Adipose tissue (tissue), 3 donors: ENCODE measurements around the gene MAGI2. TPM values are rescaled to one million over a fixed set of nuclear protein-coding genes. Genes with fewer than 3 reads are reported as not detected.

Experiments used
- H3K27ac ChIP-seq: one replicate; pipeline ENCODE4 v1.5.1; 2013; ENCODE audit warnings: low read depth, low read length
- WGBS, 3 donors: extraction: QIAGEN DNeasy Blood & Tissue Kit; methylation state at CpG; one replicate each; pipeline ENCODE4 v1.1.7; 2013; 5-methylcytosine and 5-hydroxymethylcytosine counted together
- polyA plus RNA-seq, 3 donors: library from polyadenylated mRNA; stranded (reverse); fragments of 200-250 nt; gene quantifications; one replicate each; pipeline ENCODE4 v1.2.3, GENCODE V29; 2013
- donor health status: healthy with polysubstance abuse.
- donor health status: Bipolar disorder and iron deficiency.
- donor health status: healthy.

The MAGI2 gene
- polyA plus RNA-seq, 3 donors: 0.81 to 3.2 (median 2.2) TPM

- no peak overlapping the region for H3K27ac ChIP-seq
- WGBS, 3 donors: 55 to 76% (median 64%) methylated on average over 9 of the region's 9 CpGs
Measured at GRCh38 chr7:78218876-78219275, 1234.6 kb downstream of the MAGI2 start.

- H3K27ac ChIP-seq: no peak overlapping the region
- WGBS, 3 donors: 72 to 85% (median 80%) methylated on average over 1 of the region's 1 CpG
Measured at GRCh38 chr7:78218051-78218450, 1235.4 kb downstream of the MAGI2 start.

- no peak overlapping the region for H3K27ac ChIP-seq
- 81 to 85% (median 84%) methylated on average over 3 of the region's 3 CpGs for WGBS, 3 donors
Measured at GRCh38 chr7:78215199-78215598, 1238.3 kb downstream of the MAGI2 start.

GRCh38 chr7:78213402-78213801 lies 1240.1 kb downstream of the MAGI2 start:
- H3K27ac ChIP-seq: no peak overlapping the region
- 68 to 95% (median 89%) methylated on average over 6 of the region's 6 CpGs for WGBS, 3 donors

- H3K27ac ChIP-seq: no peak overlapping the region
- WGBS, 3 donors: 90 to 94% (median 93%) methylated on average over 3 of the region's 3 CpGs
Measured at GRCh38 chr7:78212476-78213060, 1240.9 kb downstream of the MAGI2 start.

- no peak overlapping the region for H3K27ac ChIP-seq
Measured at GRCh38 chr7:78207269-78207668, 1246.2 kb downstream of the MAGI2 start.

GRCh38 chr7:78206769-78207168 lies 1246.7 kb downstream of the MAGI2 start:
- H3K27ac ChIP-seq: no peak overlapping the region
- 62 to 64% (median 63%) methylated on average over 2 of the region's 2 CpGs for WGBS, 3 donors

GRCh38 chr7:78203042-78203720 lies 1250.3 kb downstream of the MAGI2 start:
- no peak overlapping the region for H3K27ac ChIP-seq
- WGBS, 3 donors: 87 to 90% (median 87%) methylated on average over 7 of the region's 7 CpGs

GRCh38 chr7:78198756-78199155 lies 1254.7 kb downstream of the MAGI2 start:
- 97 to 100% (median 97%) methylated on average over 3 of the region's 3 CpGs for WGBS, 3 donors
- H3K27ac ChIP-seq: no peak overlapping the region

- no peak overlapping the region for H3K27ac ChIP-seq
- WGBS, 3 donors: 88 to 94% (median 88%) methylated on average over 1 of the region's 1 CpG
Measured at GRCh38 chr7:78197447-78197846, 1256.0 kb downstream of the MAGI2 start.

GRCh38 chr7:78195281-78195680 lies 1258.2 kb downstream of the MAGI2 start:
- no peak overlapping the region for H3K27ac ChIP-seq
- 77 to 83% (median 81%) methylated on average over 6 of the region's 6 CpGs for WGBS, 3 donors

- WGBS, 3 donors: 75 to 84% (median 82%) methylated on average over 6 of the region's 6 CpGs
- no peak overlapping the region for H3K27ac ChIP-seq
Measured at GRCh38 chr7:78194611-78195010, 1258.9 kb downstream of the MAGI2 start.

GRCh38 chr7:78191475-78192079 lies 1261.9 kb downstream of the MAGI2 start:
- no peak overlapping the region for H3K27ac ChIP-seq
- WGBS, 3 donors: 72 to 85% (median 77%) methylated on average over 9 of the region's 9 CpGs

GRCh38 chr7:78189762-78190161 lies 1263.7 kb downstream of the MAGI2 start:
- no peak overlapping the region for H3K27ac ChIP-seq

- H3K27ac ChIP-seq: no peak overlapping the region
- WGBS, 3 donors: 79 to 91% (median 84%) methylated on average over 4 of the region's 4 CpGs
Measured at GRCh38 chr7:78185149-78185745, 1268.2 kb downstream of the MAGI2 start.

- 92 to 100% (median 95%) methylated on average over 1 of the region's 1 CpG for WGBS, 3 donors
Measured at GRCh38 chr7:78184299-78184698, 1269.2 kb downstream of the MAGI2 start.

GRCh38 chr7:78179827-78180477 lies 1273.5 kb downstream of the MAGI2 start:
- no peak overlapping the region for H3K27ac ChIP-seq
- 85 to 92% (median 92%) methylated on average over 4 of the region's 4 CpGs for WGBS, 3 donors

More at GRCh38 chr7:78184299-78184698, 1269.2 kb downstream of the MAGI2 start:
- H3K27ac ChIP-seq: no peak overlapping the region

- no peak overlapping the region for H3K27ac ChIP-seq
- 26 to 76% (median 72%) methylated on average over 5 of the region's 5 CpGs for WGBS, 3 donors
Measured at GRCh38 chr7:78179211-78179610, 1274.3 kb downstream of the MAGI2 start.

- WGBS, 3 donors: 79 to 88% (median 80%) methylated on average over 2 of the region's 2 CpGs
- no peak overlapping the region for H3K27ac ChIP-seq
Measured at GRCh38 chr7:78178319-78178718, 1275.1 kb downstream of the MAGI2 start.
